GM19452 (cell line): ENCODE data around the gene THOC1.
"Not testable (repeated sequence)": the region's sequence is repeated elsewhere in the genome, so short reads cannot be mapped to it uniquely, and the experiment has no call there.

ENCODE experiments used
- ATAC-seq: cut with Tn5 transposase; IDR thresholded peaks from one replicate; pipeline ENCODE4 v1.9.1; 2021; ENCODE audit not compliant: unreplicated experiment

The THOC1 gene

GRCh38 chr18:267688-268552 lies at the start of gene THOC1:
Gene THOC1 (minus strand): TSS chr18:268047. CDS start chr18:268019, 28 bp downstream.
- ATAC-seq, result peak; percentile 95

GRCh38 chr18:317618-318017 lies 49.8 kb upstream of the THOC1 start:
- no peak for ATAC-seq

GRCh38 chr18:316393-316792 lies 48.5 kb upstream of the THOC1 start:
- ATAC-seq, result no peak

- ATAC-seq, result no peak
Measured at GRCh38 chr18:313931-314330, 46.1 kb upstream of the THOC1 start.

GRCh38 chr18:312415-312814 lies 44.6 kb upstream of the THOC1 start:
- no peak for ATAC-seq

- no peak for ATAC-seq
Measured at GRCh38 chr18:310042-310441, 42.2 kb upstream of the THOC1 start.

GRCh38 chr18:308086-308485 lies 40.2 kb upstream of the THOC1 start:
- ATAC-seq, result not testable (repeated sequence)

- ATAC-seq, result no peak
Measured at GRCh38 chr18:306608-307255, 38.9 kb upstream of the THOC1 start.

- ATAC-seq, result no peak
Measured at GRCh38 chr18:305003-305501, 37.2 kb upstream of the THOC1 start.

- ATAC-seq, result no peak
Measured at GRCh38 chr18:303607-304006, 35.8 kb upstream of the THOC1 start.

GRCh38 chr18:303011-303410 lies 35.2 kb upstream of the THOC1 start:
- no peak for ATAC-seq

- no peak for ATAC-seq
Measured at GRCh38 chr18:302097-302496, 34.2 kb upstream of the THOC1 start.

GRCh38 chr18:297936-298335 lies 30.1 kb upstream of the THOC1 start:
- no peak for ATAC-seq

- ATAC-seq, result no peak
Measured at GRCh38 chr18:295756-296490, 28.1 kb upstream of the THOC1 start.

- no peak for ATAC-seq
Measured at GRCh38 chr18:294566-294965, 26.7 kb upstream of the THOC1 start.

- no peak for ATAC-seq
Measured at GRCh38 chr18:293536-293935, 25.7 kb upstream of the THOC1 start.

GRCh38 chr18:292271-292670 lies 24.4 kb upstream of the THOC1 start:
- no peak for ATAC-seq

GRCh38 chr18:289970-290369 lies 22.1 kb upstream of the THOC1 start:
- ATAC-seq, result not testable (repeated sequence)

- no peak for ATAC-seq
Measured at GRCh38 chr18:289026-289425, 21.2 kb upstream of the THOC1 start.

GRCh38 chr18:286515-287310 lies 18.9 kb upstream of the THOC1 start:
- ATAC-seq, result no peak

GRCh38 chr18:285817-286216 lies 18.0 kb upstream of the THOC1 start:
- no peak for ATAC-seq
